GM21619 (cell line): Measurements from ENCODE around the gene ETV2.
"Not testable (repeated sequence)": the region's sequence is repeated elsewhere in the genome, so short reads cannot be mapped to it uniquely, and the experiment has no call there.

Experiments
- ATAC-seq: cut with Tn5 transposase; IDR thresholded peaks from one replicate; pipeline ENCODE4 v1.9.1; 2021; ENCODE audit not compliant: unreplicated experiment

ETV2 gene

GRCh38 chr19:35656700-35657099 is 15.2 kb downstream of the ETV2 start:
- no peak for ATAC-seq

GRCh38 chr19:35657904-35658700 is 16.6 kb downstream of the ETV2 start:
- ATAC-seq, result no peak

- no peak for ATAC-seq
Observed at GRCh38 chr19:35661995-35662340, 20.4 kb downstream of the ETV2 start.

- ATAC-seq, result no peak
Observed at GRCh38 chr19:35663981-35664380, 22.4 kb downstream of the ETV2 start.

GRCh38 chr19:35665157-35665556 is 23.6 kb downstream of the ETV2 start:
- no peak for ATAC-seq

GRCh38 chr19:35665604-35666003 is 24.1 kb downstream of the ETV2 start:
- ATAC-seq, result no peak

- no peak for ATAC-seq
Observed at GRCh38 chr19:35666251-35666913, 24.8 kb downstream of the ETV2 start, which contains the start of gene UPK1A. Gene UPK1A (plus strand): TSS chr19:35666517. CDS start chr19:35666813, 296 bp downstream.

- ATAC-seq, result no peak
Observed at GRCh38 chr19:35669566-35669965, 28.0 kb downstream of the ETV2 start.

- no peak for ATAC-seq
Observed at GRCh38 chr19:35669974-35670373, 28.4 kb downstream of the ETV2 start.

GRCh38 chr19:35670686-35671085 is 29.1 kb downstream of the ETV2 start:
- ATAC-seq, result no peak

- no peak for ATAC-seq
Observed at GRCh38 chr19:35671818-35672217, 30.3 kb downstream of the ETV2 start.

GRCh38 chr19:35673121-35673804 is 31.7 kb downstream of the ETV2 start:
- no peak for ATAC-seq

- no peak for ATAC-seq
Observed at GRCh38 chr19:35675589-35676140, 34.1 kb downstream of the ETV2 start.

- ATAC-seq, result no peak
Observed at GRCh38 chr19:35689836-35690235, 48.3 kb downstream of the ETV2 start.

- not testable (repeated sequence) for ATAC-seq
Observed at GRCh38 chr19:35691106-35691505, 49.6 kb downstream of the ETV2 start.

GRCh38 chr19:35692010-35692409 is 50.5 kb downstream of the ETV2 start:
- ATAC-seq, result no peak

- ATAC-seq, result no peak
Observed at GRCh38 chr19:35693422-35693821, 51.9 kb downstream of the ETV2 start.

- ATAC-seq, result peak; percentile 72
Observed at GRCh38 chr19:35693835-35694599, 52.5 kb downstream of the ETV2 start.
